Heart right ventricle (tissue), 16 donors: Measurements from ENCODE around the gene ATP10A. TPM values are rescaled to one million over a fixed set of nuclear protein-coding genes. Genes with fewer than 3 reads are reported as not detected.

Experiments used
- ATAC-seq, 8 donors: fragments of 200-7000 bp; cut with Tn5 transposase; one replicate each; pipeline ENCODE4 v1.9.1; 2020; ENCODE audit warnings: mild to moderate bottlenecking in 8 of 8, moderate library complexity in 8 of 8, moderate number of reproducible peaks in 1 of 8
- DNase-seq, 2 donors: peaks; one replicate each; pipeline ENCODE4 v3.0.0-alpha.2; 2020
- H3K27ac ChIP-seq, 10 donors: fragments of 200-600 bp; sonication (generic) in 2 of 10; one replicate each; pipeline versions ENCODE4 v1.5.0 to v1.8.0; 2020 to 2022; ENCODE audit warnings: mild to moderate bottlenecking in 3 of 10
- H3K27me3 ChIP-seq, 7 donors: fragments of 200-600 bp; one replicate each; pipeline ENCODE4 v1.8.0; 2021 to 2022; ENCODE audit warnings: mild to moderate bottlenecking in 2 of 7
- H3K36me3 ChIP-seq, 9 donors: fragments of 200-600 bp; sonication (generic) in 1 of 9; one replicate each; pipeline versions ENCODE4 v1.5.0 to v1.8.0; 2020 to 2022; ENCODE audit warnings: mild to moderate bottlenecking in 2 of 9
- H3K4me1 ChIP-seq, 9 donors: fragments of 200-600 bp; sonication (generic) in 1 of 9; one replicate each; pipeline versions ENCODE4 v1.5.0 to v1.8.0; 2020 to 2022; ENCODE audit warnings: mild to moderate bottlenecking in 4 of 9
- H3K4me3 ChIP-seq, 10 donors: fragments of 200-600 bp; sonication (generic) in 2 of 10; one replicate each; pipeline versions ENCODE4 v1.5.0 to v1.8.0; 2020 to 2022; ENCODE audit warnings: mild to moderate bottlenecking in 7 of 10, moderate library complexity in 2 of 10
- H3K9me3 ChIP-seq, 11 donors: fragments of 200-600 bp in 10 of 11; sonication (generic) in 2 of 11; one replicate each; pipeline versions ENCODE4 v1.5.0 to v1.8.0; 2013 to 2022; ENCODE audit warnings: mild to moderate bottlenecking in 2 of 11, control low read depth in 1 of 11, moderate library complexity in 1 of 11
- WGBS, 2 donors: extraction: QIAGEN DNeasy Blood & Tissue Kit; methylation state at CpG; one replicate each; pipeline ENCODE4 v1.1.7; 2013; ENCODE audit warnings: inconsistent platforms in 1 of 2; 5-methylcytosine and 5-hydroxymethylcytosine counted together
- intact Hi-C, 10 donors: fragments of 100-400 bp; cut with DNase I; formaldehyde crosslinking; loops; one replicate each; pipeline versions ENCODE4 v1.11.1 to v1.14.2; 2022
- polyA plus RNA-seq, 2 donors: library from polyadenylated mRNA; stranded (reverse); fragments of 200-250 nt; gene quantifications; one replicate each; pipeline ENCODE4 v1.2.3, GENCODE V29; 2013
- total RNA-seq, 10 donors: library from RNA; stranded (reverse); fragmentation: NEBNext Ultra II Directional in 3 of 10; extraction: Animal tissue kit (Norgen Biotek cat#: 25700) in 3 of 10; gene quantifications; one replicate each; pipeline versions ENCODE4 v1.2.1 to v1.2.4, GENCODE V29; 2021 to 2023
- TF ChIP-seq, protein P1 (sequence below), 9 donors: fragments of 200-600 bp; sonication (generic) in 2 of 9; IDR thresholded peaks; one replicate each; pipeline versions ENCODE4 v1.5.0 to v1.8.0; 2021 to 2022; ENCODE audit warnings: antibody characterized with exemption in 9 of 9, mild to moderate bottlenecking in 5 of 9, moderate library complexity in 1 of 9
- donor health status: Arrhythmogenic right ventricular cardiomyopathy.
- donor health status: ischemic (EF 13 %, LVEDD 7.1; RV severe dilation, severe dysfunction).
- donor health status: healthy with polysubstance abuse.
- donor health status: DM: no; HTN: yes; CAD: no.
- donor health status: DM: no; HTN: no; CAD: no.
- donor health status: ischemic (EF 25% LVEDD 6.9; RV normal size, moderate dysfunction).
- donor health status: ischemic (EF 25% LVEDD 5.7; RV mildly dilated, moderate dysfunction).
- donor health status: healthy.
- donor health status: DM: yes; HTN: yes; CAD: no.
- donor health status: Ischemic cardiomyopathy.
- donor health status: ischemic (EF 35%, LVEDD 5.7; RV mildly dilated, moderate dysfunction).
- donor health status: nonischemic (EF 11% LVEDD 7.7; RV severe dilation, severe dysfunction).
- donor health status: DM: yes; HTN: yes; CAD: no.
- donor health status: PGD.
- donor health status: ischemic (EF 29% LVEDD 5.4; RV normal size, mild dysfunction).
- donor health status: nonischemic (EF 23%, LVEDD 6.1; RV moderate dilation, normal function).

ATP10A gene
- total and polyA plus RNA-seq, 12 donors, result 0.45 to 2.2 (median 0.89) TPM

- Histone ChIP-seq H3K27ac (no peak overlapping the region), H3K4me3 (no peak overlapping the region), H3K4me1 (peaks cover 0 to 4% (median 0%) of the 10 kb centered on the region in 9 donors), H3K9me3 (no peaks in the 10 kb centered on the region), H3K36me3 (no peaks in the 10 kb centered on the region), H3K27me3 (peaks cover 0 to 6% (median 0%) of the 10 kb centered on the region in 7 donors)
- TF ChIP-seq, protein P1, sequence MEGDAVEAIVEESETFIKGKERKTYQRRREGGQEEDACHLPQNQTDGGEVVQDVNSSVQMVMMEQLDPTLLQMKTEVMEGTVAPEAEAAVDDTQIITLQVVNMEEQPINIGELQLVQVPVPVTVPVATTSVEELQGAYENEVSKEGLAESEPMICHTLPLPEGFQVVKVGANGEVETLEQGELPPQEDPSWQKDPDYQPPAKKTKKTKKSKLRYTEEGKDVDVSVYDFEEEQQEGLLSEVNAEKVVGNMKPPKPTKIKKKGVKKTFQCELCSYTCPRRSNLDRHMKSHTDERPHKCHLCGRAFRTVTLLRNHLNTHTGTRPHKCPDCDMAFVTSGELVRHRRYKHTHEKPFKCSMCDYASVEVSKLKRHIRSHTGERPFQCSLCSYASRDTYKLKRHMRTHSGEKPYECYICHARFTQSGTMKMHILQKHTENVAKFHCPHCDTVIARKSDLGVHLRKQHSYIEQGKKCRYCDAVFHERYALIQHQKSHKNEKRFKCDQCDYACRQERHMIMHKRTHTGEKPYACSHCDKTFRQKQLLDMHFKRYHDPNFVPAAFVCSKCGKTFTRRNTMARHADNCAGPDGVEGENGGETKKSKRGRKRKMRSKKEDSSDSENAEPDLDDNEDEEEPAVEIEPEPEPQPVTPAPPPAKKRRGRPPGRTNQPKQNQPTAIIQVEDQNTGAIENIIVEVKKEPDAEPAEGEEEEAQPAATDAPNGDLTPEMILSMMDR (IDR thresholded peaks at IDR 0.05), result no peak
- WGBS, 2 donors, result 82 to 87% methylated on average over 12 of the region's 12 CpGs
- no peak for DNase-seq
- intact Hi-C loops, result no loop called here
- ATAC-seq, result no peak
These were observed 58.1 kb downstream of the ATP10A start for GRCh38 chr15:25805031-25805430.

DNA sequence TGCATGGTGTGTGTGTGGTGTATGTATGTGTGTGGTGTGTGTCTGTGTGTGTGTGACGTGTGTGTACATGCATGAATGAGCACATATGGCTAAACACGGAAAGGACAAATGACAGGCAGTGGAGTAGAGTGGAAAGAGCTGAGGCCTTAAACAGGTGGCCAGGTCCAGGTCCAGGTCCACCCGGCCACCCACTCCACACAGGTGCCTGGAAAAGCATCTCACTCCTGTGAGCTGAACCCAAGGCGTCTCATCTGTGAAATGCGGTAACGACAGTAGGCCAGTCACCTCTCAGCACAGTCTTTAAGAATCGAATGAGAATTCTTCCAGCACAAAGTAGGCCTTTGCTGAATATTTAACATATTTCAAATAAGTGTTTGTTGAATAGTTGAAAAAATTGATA is 58.7 kb downstream of the ATP10A start:
- Histone ChIP-seq H3K36me3 (no peaks in the 10 kb centered on the region), H3K4me1 (peaks cover 0 to 4% (median 0%) of the 10 kb centered on the region in 9 donors), H3K9me3 (no peaks in the 10 kb centered on the region), H3K4me3 (no peak overlapping the region), H3K27me3 (peaks cover 0 to 7% (median 0%) of the 10 kb centered on the region in 7 donors), H3K27ac (no peak overlapping the region)
- intact Hi-C loops, result loop anchor here in 1 of 10 donors (5.0 kb wide), 1 partner anchor 58 kb away; the partner anchor contains the start of gene ATP10A
- peak in 1 of 8 donors; percentile 20 for ATAC-seq
- 78 to 88% methylated on average over 7 of the region's 7 CpGs for WGBS, 2 donors
- no peak for DNase-seq
- TF ChIP-seq, protein P1 (IDR thresholded peaks at IDR 0.05), result no peak

GRCh38 chr15:25803541-25803940 is 59.6 kb downstream of the ATP10A start:
- H3K4me1 ChIP-seq, result peaks cover 0 to 6% (median under 1%) of the 10 kb centered on the region in 9 donors

DNA sequence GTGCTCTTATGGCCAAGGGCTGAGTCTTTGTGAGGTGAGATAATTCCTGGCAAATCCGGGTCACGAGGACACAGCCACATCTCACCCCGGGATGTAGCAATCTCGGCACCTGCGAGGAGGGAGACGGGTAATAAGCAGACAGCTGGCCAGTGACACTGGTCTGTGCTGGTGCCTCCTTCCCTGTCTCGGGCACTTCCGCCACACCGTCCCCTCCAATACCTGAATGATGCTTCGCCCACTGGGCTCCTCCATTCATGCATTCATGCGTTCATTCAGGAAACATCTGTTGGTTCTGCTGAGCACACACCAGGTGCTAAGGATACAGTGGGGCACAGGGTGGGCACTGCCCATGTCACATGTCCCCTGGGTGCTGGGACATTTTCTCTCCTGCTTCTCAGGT is 60.1 kb downstream of the ATP10A start:
- ATAC-seq, result no peak
- intact Hi-C loops, result loop anchor here in 1 of 10 donors (5.0 kb wide), 1 partner anchor 59 kb away; the partner anchor contains the start of gene ATP10A
- Histone ChIP-seq H3K4me1 (peaks cover 0 to 11% (median 6%) of the 10 kb centered on the region in 9 donors), H3K36me3 (no peaks in the 10 kb centered on the region), H3K27ac (no peak overlapping the region), H3K27me3 (peaks cover 0 to 4% (median 0%) of the 10 kb centered on the region in 7 donors), H3K9me3 (no peaks in the 10 kb centered on the region), H3K4me3 (no peak overlapping the region)
- no peak for DNase-seq
- TF ChIP-seq, protein P1 (IDR thresholded peaks at IDR 0.05), result no peak
- 95% methylated on average over 11 of the region's 11 CpGs for WGBS, 2 donors

More at GRCh38 chr15:25803541-25803940, 59.6 kb downstream of the ATP10A start:
- DNase-seq (no peak), ATAC-seq (no peak)
- WGBS, 2 donors, result 91 to 92% methylated on average over 10 of the region's 10 CpGs
- H3K36me3 ChIP-seq, result no peaks in the 10 kb centered on the region
- peaks cover 0 to 4% (median 0%) of the 10 kb centered on the region in 7 donors for H3K27me3 ChIP-seq
- TF ChIP-seq, protein P1 (IDR thresholded peaks at IDR 0.05), result no peak
- intact Hi-C loops, result loop anchor here in 1 of 10 donors (5.0 kb wide), 1 partner anchor 59 kb away; the partner anchor contains the start of gene ATP10A
- H3K27ac ChIP-seq, result no peak overlapping the region
- no peaks in the 10 kb centered on the region for H3K9me3 ChIP-seq
- H3K4me3 ChIP-seq, result no peak overlapping the region
